ENCODE measurements around the gene CDC42BPG. TPM values are rescaled to one million over a fixed set of nuclear protein-coding genes. Genes with fewer than 3 reads are reported as not detected.

The CDC42BPG gene
- polyA plus RNA-seq, 4 donors, result 8.3 to 36.5 (median 19.5) TPM

DNA sequence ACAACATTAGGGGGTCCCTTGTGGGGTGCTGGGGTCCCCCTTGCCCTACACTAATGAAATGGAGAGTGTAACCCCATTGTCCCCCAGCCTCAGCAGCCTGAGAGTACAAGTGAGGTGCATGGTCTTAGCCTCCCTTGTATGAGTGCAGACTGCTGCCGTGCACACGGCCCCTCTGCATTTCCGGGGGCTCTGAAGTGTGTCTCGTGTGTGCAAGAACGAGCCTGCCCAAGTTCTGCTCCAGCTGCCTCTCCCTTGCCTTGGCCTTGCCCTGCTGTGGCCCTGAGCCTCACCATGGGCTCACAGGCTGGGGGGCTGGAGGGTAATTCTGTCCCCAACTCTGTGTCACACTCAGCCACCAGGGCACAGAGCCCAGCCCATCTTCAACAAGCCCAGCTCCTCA lies 39.1 kb upstream of the CDC42BPG start:
- WGBS, 3 donors, result 79 to 91% (median 89%) methylated on average over 5 of the region's 5 CpGs
- FAIRE-seq, result no peak
- no peak for DNase-seq
- Histone ChIP-seq H3K27me3 (ENCODE audit: control insufficient read depth in 3 of 3, insufficient read depth in 3 of 3, low read length in 3 of 3) (no peaks in the 10 kb centered on the region), H3K4me3 (ENCODE audit: low read depth in 1 of 3, low read length in 3 of 3) (no peak overlapping the region), H3K27ac (ENCODE audit: low read depth in 1 of 3, low read length in 2 of 3) (no peak overlapping the region), H3K4me1 (ENCODE audit: control insufficient read depth in 3 of 3, insufficient read depth in 2 of 3, low read depth in 1 of 3, low read length in 2 of 3) (peaks cover 3 to 54% (median 7%) of the 10 kb centered on the region in 3 donors), H3K36me3 (ENCODE audit: control insufficient read depth in 3 of 3, insufficient read depth in 2 of 3, low read depth in 1 of 3, low read length in 3 of 3) (no peaks in the 10 kb centered on the region), H3K9me3 (ENCODE audit: control insufficient read depth in 2 of 2, insufficient read depth in 1 of 2, low read depth in 1 of 2, low read length in 1 of 2) (no peaks in the 10 kb centered on the region)

DNA sequence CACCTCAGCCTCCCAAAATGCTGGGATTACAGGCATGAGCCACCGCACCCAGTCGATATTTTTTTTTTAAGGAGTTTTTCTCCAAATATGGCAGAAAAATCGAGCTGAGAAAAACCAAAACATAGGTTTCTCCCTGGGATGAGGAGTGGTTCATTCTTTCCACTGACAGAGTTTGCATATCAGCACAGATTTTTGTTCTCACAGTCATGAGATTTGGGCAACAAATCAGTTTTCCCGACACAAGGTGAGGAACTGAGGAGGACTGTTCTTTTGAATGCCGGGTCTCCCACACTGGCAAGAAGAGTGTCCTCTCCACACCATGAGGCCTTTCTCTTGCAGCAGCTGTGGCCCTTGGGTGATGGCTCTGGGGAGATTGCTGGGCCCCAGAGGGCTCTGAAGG lies 37.8 kb upstream of the CDC42BPG start:
- Histone ChIP-seq H3K27ac (ENCODE audit: low read depth in 1 of 3, low read length in 2 of 3) (peak overlapping the region in 1 of 3 donors; percentile 67), H3K36me3 (ENCODE audit: control insufficient read depth in 3 of 3, insufficient read depth in 2 of 3, low read depth in 1 of 3, low read length in 3 of 3) (peaks cover 0 to 10% (median 0%) of the 10 kb centered on the region in 3 donors), H3K9me3 (ENCODE audit: control insufficient read depth in 2 of 2, insufficient read depth in 1 of 2, low read depth in 1 of 2, low read length in 1 of 2) (no peaks in the 10 kb centered on the region), H3K4me3 (ENCODE audit: low read depth in 1 of 3, low read length in 3 of 3) (no peak overlapping the region), H3K4me1 (ENCODE audit: control insufficient read depth in 3 of 3, insufficient read depth in 2 of 3, low read depth in 1 of 3, low read length in 2 of 3) (peaks cover 3 to 42% (median 7%) of the 10 kb centered on the region in 3 donors), H3K27me3 (ENCODE audit: control insufficient read depth in 3 of 3, insufficient read depth in 3 of 3, low read length in 3 of 3) (no peaks in the 10 kb centered on the region)
- DNase-seq (no peak), FAIRE-seq (no peak)
- 83 to 91% (median 85%) methylated on average over 5 of the region's 5 CpGs for WGBS, 3 donors

DNA sequence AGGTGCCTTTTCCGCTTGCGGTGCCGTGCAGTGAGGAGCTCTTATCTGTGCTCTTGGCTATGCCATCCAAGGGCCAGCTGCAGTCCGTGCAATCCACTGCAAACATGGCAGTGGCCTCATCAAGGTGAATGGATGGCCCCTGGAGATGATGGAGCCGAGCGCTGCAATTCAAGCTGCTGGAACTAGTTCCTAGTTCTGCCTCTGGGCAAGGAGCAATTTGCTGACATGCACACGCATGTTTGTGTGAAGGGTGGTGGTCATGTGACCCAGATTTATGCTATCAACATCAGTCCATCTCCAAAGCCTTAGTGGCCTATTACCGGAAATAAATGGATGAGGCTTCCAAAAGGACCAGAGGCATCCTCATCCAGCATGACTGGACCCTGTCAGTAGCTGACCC lies 37.0 kb upstream of the CDC42BPG start:
- FAIRE-seq (no peak), DNase-seq (peak in 1 of 2 donors; percentile 32)
- Histone ChIP-seq H3K4me1 (ENCODE audit: control insufficient read depth in 3 of 3, insufficient read depth in 2 of 3, low read depth in 1 of 3, low read length in 2 of 3) (peaks cover 3 to 42% (median 7%) of the 10 kb centered on the region in 3 donors), H3K27ac (ENCODE audit: low read depth in 1 of 3, low read length in 2 of 3) (no peak overlapping the region), H3K27me3 (ENCODE audit: control insufficient read depth in 3 of 3, insufficient read depth in 3 of 3, low read length in 3 of 3) (no peaks in the 10 kb centered on the region), H3K36me3 (ENCODE audit: control insufficient read depth in 3 of 3, insufficient read depth in 2 of 3, low read depth in 1 of 3, low read length in 3 of 3) (peaks cover 0 to 16% (median 0%) of the 10 kb centered on the region in 3 donors), H3K9me3 (ENCODE audit: control insufficient read depth in 2 of 2, insufficient read depth in 1 of 2, low read depth in 1 of 2, low read length in 1 of 2) (no peaks in the 10 kb centered on the region), H3K4me3 (ENCODE audit: low read depth in 1 of 3, low read length in 3 of 3) (no peak overlapping the region)
- 67 to 73% (median 72%) methylated on average over 8 of the region's 8 CpGs for WGBS, 3 donors

GRCh38 chr11:64880240-64881001 lies 36.0 kb upstream of the CDC42BPG start:
- Histone ChIP-seq H3K9me3 (ENCODE audit: control insufficient read depth in 2 of 2, insufficient read depth in 1 of 2, low read depth in 1 of 2, low read length in 1 of 2) (no peaks in the 10 kb centered on the region), H3K4me3 (ENCODE audit: low read depth in 1 of 3, low read length in 3 of 3) (no peak overlapping the region), H3K4me1 (ENCODE audit: control insufficient read depth in 3 of 3, insufficient read depth in 2 of 3, low read depth in 1 of 3, low read length in 2 of 3) (peaks cover 3 to 43% (median 7%) of the 10 kb centered on the region in 3 donors), H3K27me3 (ENCODE audit: control insufficient read depth in 3 of 3, insufficient read depth in 3 of 3, low read length in 3 of 3) (no peaks in the 10 kb centered on the region), H3K27ac (ENCODE audit: low read depth in 1 of 3, low read length in 2 of 3) (peak overlapping the region in 2 of 3 donors; percentile 71 to 82), H3K36me3 (ENCODE audit: control insufficient read depth in 3 of 3, insufficient read depth in 2 of 3, low read depth in 1 of 3, low read length in 3 of 3) (peaks cover 0 to 26% (median 0%) of the 10 kb centered on the region in 3 donors)
- FAIRE-seq (no peak), DNase-seq (peak; percentile 44 to 59)
- 49 to 63% (median 49%) methylated on average over 14 of the region's 14 CpGs for WGBS, 3 donors

DNA sequence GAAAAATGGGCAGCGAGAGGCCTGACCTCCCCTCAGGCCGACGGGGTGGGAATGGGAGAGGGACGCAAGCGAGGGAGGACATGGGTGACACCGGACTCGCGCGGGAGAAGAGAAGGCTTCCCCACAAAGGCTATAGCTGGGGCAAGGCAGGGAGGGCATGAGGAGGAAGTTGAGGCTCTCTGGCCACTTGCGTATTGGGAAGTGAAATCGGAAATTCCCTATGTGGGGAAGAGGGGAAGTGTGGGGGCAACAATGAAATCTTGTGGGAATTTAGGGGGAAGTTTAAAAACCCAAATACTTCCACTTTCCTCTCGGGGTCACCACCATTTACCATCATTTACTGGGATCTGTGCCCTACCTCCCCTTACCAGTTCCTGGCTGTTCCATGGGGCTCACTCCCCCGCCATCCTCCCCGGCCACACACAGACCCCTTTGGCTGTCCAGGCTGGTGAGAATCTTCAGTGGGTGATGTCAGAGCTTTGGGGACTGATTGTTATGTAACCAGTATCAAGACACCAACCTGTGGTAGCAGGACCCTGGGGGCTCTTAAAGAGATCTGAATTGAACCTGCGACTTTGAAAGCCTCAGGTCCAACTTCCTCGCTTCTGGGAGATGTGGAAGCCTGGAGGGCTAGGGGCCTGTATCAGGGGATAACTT lies 34.9 kb upstream of the CDC42BPG start:
- FAIRE-seq, result no peak
- WGBS, 3 donors, result 16 to 19% (median 19%) methylated on average over 16 of the region's 16 CpGs
- peak overlapping the region; percentile 55 to 83 (median 70) for H3K4me3 ChIP-seq (ENCODE audit: low read depth in 1 of 3, low read length in 3 of 3)
- peak overlapping the region; percentile 86 to 97 (median 91) for H3K27ac ChIP-seq (ENCODE audit: low read depth in 1 of 3, low read length in 2 of 3)
- H3K27me3 ChIP-seq (ENCODE audit: control insufficient read depth in 3 of 3, insufficient read depth in 3 of 3, low read length in 3 of 3), result no peaks in the 10 kb centered on the region
- H3K9me3 ChIP-seq (ENCODE audit: control insufficient read depth in 2 of 2, insufficient read depth in 1 of 2, low read depth in 1 of 2, low read length in 1 of 2), result no peaks in the 10 kb centered on the region
- H3K36me3 ChIP-seq (ENCODE audit: control insufficient read depth in 3 of 3, insufficient read depth in 2 of 3, low read depth in 1 of 3, low read length in 3 of 3), result peaks cover 0 to 36% (median 0%) of the 10 kb centered on the region in 3 donors
- peak in 1 of 2 donors; percentile 5 for DNase-seq
- H3K4me1 ChIP-seq (ENCODE audit: control insufficient read depth in 3 of 3, insufficient read depth in 2 of 3, low read depth in 1 of 3, low read length in 2 of 3), result peaks cover 3 to 43% (median 8%) of the 10 kb centered on the region in 3 donors

DNA sequence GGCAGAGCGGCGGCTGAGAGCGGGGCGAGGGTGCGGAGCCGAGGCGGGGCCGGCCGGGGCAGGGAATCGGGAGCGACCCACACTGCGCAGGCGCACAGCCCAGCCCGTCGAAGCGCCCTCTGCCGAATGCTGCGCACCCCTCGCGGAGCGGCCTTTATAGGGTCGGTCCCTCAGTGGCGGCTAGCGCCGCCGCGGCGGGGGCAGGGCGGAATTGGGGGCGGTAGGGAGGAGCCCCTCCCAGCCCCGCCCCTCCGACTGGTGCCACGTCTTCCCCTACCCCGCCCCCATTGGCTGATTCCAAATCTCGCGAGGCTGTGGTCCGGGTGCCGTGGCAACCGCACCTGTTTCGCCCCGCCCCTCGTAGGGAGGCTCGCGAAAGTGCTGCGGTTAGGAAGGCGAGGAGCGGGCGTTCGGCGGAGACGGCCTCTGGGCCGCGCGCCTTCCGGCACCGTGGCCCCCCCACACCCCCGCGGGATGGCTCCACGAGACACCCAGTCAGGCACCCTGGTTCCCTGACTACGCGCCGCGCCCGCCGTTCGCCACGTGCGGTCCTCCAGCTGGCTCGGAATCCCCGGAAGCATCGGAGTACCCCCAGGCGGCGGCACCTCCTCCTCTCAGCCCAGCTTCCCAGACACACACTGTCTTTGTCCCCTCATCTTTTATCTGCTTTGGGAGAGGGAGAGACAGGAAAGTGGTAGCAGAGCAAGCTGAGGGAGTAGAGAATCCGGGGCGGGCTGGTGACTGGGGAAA lies 34.2 kb upstream of the CDC42BPG start, which contains the start of gene EHD1:
EHD1 (minus strand) TSS at position 128 of the 750 bp plus-strand sequence. CDS start 157 bp downstream, outside the sequence.
- Histone ChIP-seq H3K36me3 (ENCODE audit: control insufficient read depth in 3 of 3, insufficient read depth in 2 of 3, low read depth in 1 of 3, low read length in 3 of 3) (peaks cover 0 to 43% (median 0%) of the 10 kb centered on the region in 3 donors), H3K4me3 (ENCODE audit: low read depth in 1 of 3, low read length in 3 of 3) (peak within 1 kb of the TSS; percentile 88 to 98 (median 97)), H3K9me3 (ENCODE audit: control insufficient read depth in 2 of 2, insufficient read depth in 1 of 2, low read depth in 1 of 2, low read length in 1 of 2) (no peaks in the 10 kb centered on the region), H3K4me1 (ENCODE audit: control insufficient read depth in 3 of 3, insufficient read depth in 2 of 3, low read depth in 1 of 3, low read length in 2 of 3) (peaks cover 3 to 45% (median 8%) of the 10 kb centered on the region in 3 donors), H3K27ac (ENCODE audit: low read depth in 1 of 3, low read length in 2 of 3) (peak within 1 kb of the TSS; percentile 91 to 97 (median 93)), H3K27me3 (ENCODE audit: control insufficient read depth in 3 of 3, insufficient read depth in 3 of 3, low read length in 3 of 3) (no peaks in the 10 kb centered on the region)
- DNase-seq (peak; percentile 98 to 99), FAIRE-seq (no peak)
- 0 to 1% (median 1%) methylated on average over 45 to 75 of the region's 75 CpGs for WGBS, 3 donors

DNA sequence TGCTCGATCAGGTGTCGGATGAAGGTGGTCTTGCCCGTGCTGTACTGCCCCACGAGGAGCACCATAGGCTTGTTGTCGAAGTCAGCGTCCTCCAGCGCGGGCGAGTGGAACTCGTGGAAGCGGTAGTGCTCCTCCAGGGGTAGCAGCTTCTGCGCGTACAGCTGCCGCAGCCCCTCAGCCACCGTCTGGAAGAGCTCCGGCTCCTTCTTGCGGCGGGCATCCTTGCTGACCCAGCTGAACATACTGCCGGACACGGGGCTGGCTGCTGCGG lies 33.7 kb upstream of the CDC42BPG start:
- Histone ChIP-seq H3K4me3 (ENCODE audit: low read depth in 1 of 3, low read length in 3 of 3) (peak overlapping the region; percentile 88 to 98 (median 97)), H3K4me1 (ENCODE audit: control insufficient read depth in 3 of 3, insufficient read depth in 2 of 3, low read depth in 1 of 3, low read length in 2 of 3) (peaks cover 5 to 49% (median 9%) of the 10 kb centered on the region in 3 donors), H3K36me3 (ENCODE audit: control insufficient read depth in 3 of 3, insufficient read depth in 2 of 3, low read depth in 1 of 3, low read length in 3 of 3) (peaks cover 0 to 48% (median 0%) of the 10 kb centered on the region in 3 donors), H3K9me3 (ENCODE audit: control insufficient read depth in 2 of 2, insufficient read depth in 1 of 2, low read depth in 1 of 2, low read length in 1 of 2) (no peaks in the 10 kb centered on the region), H3K27ac (ENCODE audit: low read depth in 1 of 3, low read length in 2 of 3) (peak overlapping the region; percentile 75 to 93 (median 90)), H3K27me3 (ENCODE audit: control insufficient read depth in 3 of 3, insufficient read depth in 3 of 3, low read length in 3 of 3) (no peaks in the 10 kb centered on the region)
- WGBS, 3 donors, result 0% methylated on average over 19 to 21 of the region's 21 CpGs
- no peak for FAIRE-seq
- no peak for DNase-seq
